ENCODE measurements around the gene MVB12B.

The MVB12B gene

DNA sequence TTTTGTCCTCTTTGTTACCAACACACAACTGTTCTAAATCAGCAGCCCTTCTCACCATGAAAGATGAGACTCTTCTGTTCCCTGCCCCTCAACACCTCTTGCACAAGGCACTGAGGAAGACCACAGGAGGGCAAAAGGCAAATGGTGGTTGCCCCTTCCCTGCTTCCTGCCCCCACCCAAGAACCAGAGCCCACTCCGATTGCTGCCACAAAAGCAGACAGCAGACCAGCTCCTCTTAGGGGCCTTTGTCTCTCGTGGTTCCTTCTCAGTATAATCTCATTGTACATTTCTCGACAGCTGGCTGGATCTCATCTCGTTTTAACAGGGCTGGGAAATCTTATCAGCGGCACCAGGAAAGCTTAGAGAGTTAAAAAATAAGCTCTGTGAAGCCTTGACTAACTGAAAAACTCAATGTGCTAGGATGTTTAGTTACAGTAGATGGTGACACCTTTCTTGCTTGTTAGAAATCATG lies 1.1 kb downstream of the MVB12B start:
- Histone ChIP-seq H3K4me3 (ENCODE audit: insufficient read depth, low read length, poor library complexity, severe bottlenecking) (no peak overlapping the region), H4K20me1 (ENCODE audit: low read depth, low read length) (no peaks in the 10 kb centered on the region; the same call in 1 of the 2 replicates), H3K27ac (ENCODE audit: low read depth, low read length) (no peak overlapping the region), H3K4me2 (ENCODE audit: low read depth, low read length, poor library complexity, severe bottlenecking) (no peak overlapping the region), H3K9me2 (replicated peaks; ENCODE audit: insufficient read depth, low read length) (no peaks in the 10 kb centered on the region), H3K27me3 (ENCODE audit: low read length) (0 out of 2 replicates have a peak, but pooled peaks cover 4% of the 10 kb centered on the region), H3K36me3 (ENCODE audit: low read length) (no peaks in the 10 kb centered on the region), H3K9me3 (ENCODE audit: insufficient read depth, low read length) (no peaks in the 10 kb centered on the region), H3K9ac (ENCODE audit: low read length) (no peak overlapping the region), H2AFZ (ENCODE audit: low read depth, low read length, severe bottlenecking) (no peak overlapping the region), H3K79me2 (ENCODE audit: insufficient read depth, low read length) (no peaks in the 10 kb centered on the region), H3F3A (ENCODE audit: insufficient read depth) (no peaks in the 10 kb centered on the region)
- no peak for TF ChIP-seq EZH2phosphoT487 (conservative IDR thresholded peaks at IDR 0.05; ENCODE audit: low read length)
- TF ChIP-seq, protein P1, sequence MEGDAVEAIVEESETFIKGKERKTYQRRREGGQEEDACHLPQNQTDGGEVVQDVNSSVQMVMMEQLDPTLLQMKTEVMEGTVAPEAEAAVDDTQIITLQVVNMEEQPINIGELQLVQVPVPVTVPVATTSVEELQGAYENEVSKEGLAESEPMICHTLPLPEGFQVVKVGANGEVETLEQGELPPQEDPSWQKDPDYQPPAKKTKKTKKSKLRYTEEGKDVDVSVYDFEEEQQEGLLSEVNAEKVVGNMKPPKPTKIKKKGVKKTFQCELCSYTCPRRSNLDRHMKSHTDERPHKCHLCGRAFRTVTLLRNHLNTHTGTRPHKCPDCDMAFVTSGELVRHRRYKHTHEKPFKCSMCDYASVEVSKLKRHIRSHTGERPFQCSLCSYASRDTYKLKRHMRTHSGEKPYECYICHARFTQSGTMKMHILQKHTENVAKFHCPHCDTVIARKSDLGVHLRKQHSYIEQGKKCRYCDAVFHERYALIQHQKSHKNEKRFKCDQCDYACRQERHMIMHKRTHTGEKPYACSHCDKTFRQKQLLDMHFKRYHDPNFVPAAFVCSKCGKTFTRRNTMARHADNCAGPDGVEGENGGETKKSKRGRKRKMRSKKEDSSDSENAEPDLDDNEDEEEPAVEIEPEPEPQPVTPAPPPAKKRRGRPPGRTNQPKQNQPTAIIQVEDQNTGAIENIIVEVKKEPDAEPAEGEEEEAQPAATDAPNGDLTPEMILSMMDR (IDR thresholded peaks at IDR 0.05; ENCODE audit: insufficient read depth, low read length, poor library complexity, severe bottlenecking) = no peak

- Histone ChIP-seq H3K36me3 (ENCODE audit: low read length) (no peaks in the 10 kb centered on the region), H3K9me3 (ENCODE audit: insufficient read depth, low read length) (no peaks in the 10 kb centered on the region), H3K79me2 (ENCODE audit: insufficient read depth, low read length) (no peaks in the 10 kb centered on the region), H2AFZ (ENCODE audit: low read depth, low read length, severe bottlenecking) (no peak overlapping the region), H3K4me2 (ENCODE audit: low read depth, low read length, poor library complexity, severe bottlenecking) (no peak overlapping the region), H3K9me2 (replicated peaks; ENCODE audit: insufficient read depth, low read length) (no peaks in the 10 kb centered on the region), H3K4me3 (ENCODE audit: insufficient read depth, low read length, poor library complexity, severe bottlenecking) (no peak overlapping the region), H4K20me1 (ENCODE audit: low read depth, low read length) (no peaks in the 10 kb centered on the region; the same call in 1 of the 2 replicates), H3K9ac (ENCODE audit: low read length) (no peak overlapping the region), H3K27ac (ENCODE audit: low read depth, low read length) (no peak overlapping the region), H3K27me3 (ENCODE audit: low read length) (0 out of 2 replicates have a peak, but pooled peaks cover 4% of the 10 kb centered on the region), H3F3A (ENCODE audit: insufficient read depth) (no peaks in the 10 kb centered on the region)
- TF ChIP-seq, protein P1 (IDR thresholded peaks at IDR 0.05; ENCODE audit: insufficient read depth, low read length, poor library complexity, severe bottlenecking) = no peak
- no peak for TF ChIP-seq EZH2phosphoT487 (conservative IDR thresholded peaks at IDR 0.05; ENCODE audit: low read length)
Measured at GRCh38 chr9:126328407-126328806, 1.8 kb downstream of the MVB12B start.

DNA sequence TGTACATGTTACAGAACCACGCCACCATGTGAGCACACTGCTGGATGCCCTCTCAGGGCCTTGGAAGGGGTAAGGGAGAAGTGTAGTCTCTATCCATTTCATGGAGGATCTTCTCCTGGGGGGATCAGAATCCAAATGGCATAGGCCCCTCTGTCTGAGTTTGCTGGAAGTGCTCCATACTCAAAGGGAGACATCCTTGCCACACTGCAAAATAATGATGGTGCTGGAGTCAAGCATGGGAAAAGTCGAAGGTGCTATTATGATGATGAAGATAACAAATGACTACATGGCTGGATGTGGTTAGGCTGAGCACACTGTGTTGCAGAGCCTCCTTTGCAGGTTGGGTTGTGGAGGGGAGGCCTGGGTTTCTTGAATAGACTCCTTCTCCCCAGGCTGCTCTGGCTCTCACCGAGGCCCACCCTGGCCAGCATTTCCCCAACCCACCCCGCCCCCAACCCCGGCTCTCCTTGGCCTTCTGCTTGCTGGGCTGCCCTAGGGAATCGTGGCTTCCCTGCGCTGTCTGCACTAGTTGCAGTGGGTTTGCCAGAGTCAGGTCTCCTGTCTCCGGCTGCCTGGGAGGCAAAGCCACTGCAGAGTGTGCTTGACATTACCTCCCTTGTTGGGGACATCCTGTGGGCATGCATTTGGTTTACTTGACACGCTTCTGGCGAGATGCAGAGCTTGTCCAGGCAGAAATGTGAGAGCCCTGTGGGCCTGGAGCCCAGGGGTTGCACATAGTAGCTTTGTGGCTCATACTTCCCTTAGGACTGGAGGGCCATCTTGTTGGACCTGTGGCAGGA lies 3.0 kb downstream of the MVB12B start:
- TF ChIP-seq, protein P1 (IDR thresholded peaks at IDR 0.05; ENCODE audit: insufficient read depth, low read length, poor library complexity, severe bottlenecking) = no peak
- no peak for TF ChIP-seq EZH2phosphoT487 (conservative IDR thresholded peaks at IDR 0.05; ENCODE audit: low read length)
- Histone ChIP-seq H4K20me1 (ENCODE audit: low read depth, low read length) (no peaks in the 10 kb centered on the region; the same call in 1 of the 2 replicates), H3K4me2 (ENCODE audit: low read depth, low read length, poor library complexity, severe bottlenecking) (no peak overlapping the region), H3K36me3 (ENCODE audit: low read length) (no peaks in the 10 kb centered on the region), H3K9me2 (replicated peaks; ENCODE audit: insufficient read depth, low read length) (no peaks in the 10 kb centered on the region), H3K4me3 (ENCODE audit: insufficient read depth, low read length, poor library complexity, severe bottlenecking) (no peak overlapping the region), H3K79me2 (ENCODE audit: insufficient read depth, low read length) (no peaks in the 10 kb centered on the region), H3F3A (ENCODE audit: insufficient read depth) (no peaks in the 10 kb centered on the region), H3K9ac (ENCODE audit: low read length) (no peak overlapping the region), H3K9me3 (ENCODE audit: insufficient read depth, low read length) (no peaks in the 10 kb centered on the region), H3K27me3 (ENCODE audit: low read length) (no peaks in the 10 kb centered on the region), H3K27ac (ENCODE audit: low read depth, low read length) (no peak overlapping the region), H2AFZ (ENCODE audit: low read depth, low read length, severe bottlenecking) (no peak overlapping the region)

All from SU-DHL-6 (cell line).